DND-41 (cell line): ENCODE results near the gene MAML3.
"Not testable (repeated sequence)": the region's sequence is repeated elsewhere in the genome, so short reads cannot be mapped to it uniquely, and the experiment has no call there.

Experiments used
- ATAC-seq: fragments of 200-7000 bp; cut with Tn5 transposase; 3 replicates; pipeline ENCODE4 v1.9.1; 2021; ENCODE audit warnings: low read depth; ENCODE audit not compliant: insufficient read depth
- DNase-seq: peaks from one replicate; pipeline ENCODE4 v3.0.0-alpha.2; 2020
- H2AFZ ChIP-seq: 2 replicates; pipeline ENCODE4 v1.6.0; 2012; ENCODE audit warnings: low read depth, low read length
- H3K27ac ChIP-seq: 2 replicates; pipeline ENCODE4 v1.5.1; 2012; ENCODE audit warnings: low read length, inconsistent platforms
- H3K27me3 ChIP-seq: fragments of 200-600 bp; sonication (generic); 2 replicates; pipeline ENCODE4 v1.6.0; 2012; ENCODE audit warnings: low read length, mild to moderate bottlenecking, inconsistent platforms; ENCODE audit not compliant: insufficient read depth, poor library complexity
- H3K36me3 ChIP-seq: 2 replicates; pipeline ENCODE4 v1.5.1; 2012; ENCODE audit warnings: low read length, inconsistent platforms; ENCODE audit not compliant: insufficient read depth
- H3K4me1 ChIP-seq: 2 replicates; pipeline ENCODE4 v1.5.1; 2012; ENCODE audit warnings: mild to moderate bottlenecking, low read length; ENCODE audit not compliant: insufficient read depth
- H3K4me2 ChIP-seq: 2 replicates; pipeline ENCODE4 v1.6.0; 2012; ENCODE audit warnings: mild to moderate bottlenecking, moderate library complexity, low read length, inconsistent platforms; ENCODE audit not compliant: insufficient read depth
- H3K4me3 ChIP-seq, 2 experiments: fragments of 200-600 bp in 1 of 2; shearing (Covaris generic) in 1 of 2; 2 replicates each; pipeline ENCODE4 v1.5.1; 2012 to 2016; ENCODE audit warnings: inconsistent platforms in 2 of 2, low read length in 2 of 2, mild to moderate bottlenecking in 2 of 2, low read depth in 1 of 2, moderate library complexity in 1 of 2
- H3K79me2 ChIP-seq: 2 replicates; pipeline ENCODE4 v1.6.0; 2012; ENCODE audit warnings: low read length, inconsistent platforms; ENCODE audit not compliant: insufficient read depth
- H3K9ac ChIP-seq: 2 replicates; pipeline ENCODE4 v1.6.0; 2012; ENCODE audit warnings: low read depth, mild to moderate bottlenecking, inconsistent platforms, low read length, moderate library complexity
- H3K9me3 ChIP-seq: 2 replicates; pipeline ENCODE4 v1.5.1; 2012; ENCODE audit warnings: low read length, moderate library complexity, mild to moderate bottlenecking, inconsistent platforms; ENCODE audit not compliant: insufficient read depth, severe bottlenecking
- H4K20me1 ChIP-seq: 2 replicates; pipeline ENCODE4 v1.6.0; 2012; ENCODE audit warnings: low read length; ENCODE audit not compliant: insufficient read depth
- CTCF ChIP-seq: IDR thresholded peaks from 2 replicates; pipeline ENCODE4 v1.5.1; 2012; ENCODE audit warnings: borderline replicate concordance, low read length, moderate library complexity, mild to moderate bottlenecking; ENCODE audit not compliant: poor library complexity, severe bottlenecking; ENCODE audit errors: extremely low read depth
- EZH2 ChIP-seq: IDR thresholded peaks from 3 replicates; pipeline ENCODE4 v1.6.1; 2012; ENCODE audit warnings: borderline replicate concordance, low read depth, mild to moderate bottlenecking, moderate library complexity, low read length, inconsistent platforms; ENCODE audit not compliant: severe bottlenecking

Gene MAML3

GRCh38 chr4:139704915-139705485 lies 449.0 kb downstream of the MAML3 start:
- TF ChIP-seq EZH2 (no peak), CTCF (peak; percentile 50)
- no peak overlapping the region for H2AFZ ChIP-seq
- ATAC-seq (peak; percentile 35; the same call in 1 of the 3 replicates), DNase-seq (no peak)
- H3K36me3 ChIP-seq = peaks cover 13% of the 10 kb centered on the region; the same call in 1 of the 2 replicates
- no peak overlapping the region for H3K4me3 ChIP-seq
- H3K4me2 ChIP-seq = no peak overlapping the region
- no peaks in the 10 kb centered on the region for H3K4me1 ChIP-seq
- no peaks in the 10 kb centered on the region for H3K79me2 ChIP-seq
- H3K9ac ChIP-seq = no peak overlapping the region
- no peaks in the 10 kb centered on the region for H3K27me3 ChIP-seq
- H3K9me3 ChIP-seq = no peaks in the 10 kb centered on the region
- H4K20me1 ChIP-seq = no peaks in the 10 kb centered on the region
- H3K27ac ChIP-seq = no peak overlapping the region

- ATAC-seq (no peak), DNase-seq (no peak)
- H3K36me3 ChIP-seq = peaks cover 21% of the 10 kb centered on the region; the same call in 1 of the 2 replicates
- no peaks in the 10 kb centered on the region for H3K9me3 ChIP-seq
- no peak for TF ChIP-seq EZH2
- no peak for TF ChIP-seq CTCF
- no peaks in the 10 kb centered on the region for H3K79me2 ChIP-seq
- no peak overlapping the region for H3K9ac ChIP-seq
- no peak overlapping the region for H3K4me3 ChIP-seq
- no peaks in the 10 kb centered on the region for H4K20me1 ChIP-seq
- no peak overlapping the region for H3K27ac ChIP-seq
- no peak overlapping the region for H3K4me2 ChIP-seq
- H3K4me1 ChIP-seq = no peaks in the 10 kb centered on the region
- no peak overlapping the region for H2AFZ ChIP-seq
- H3K27me3 ChIP-seq = no peaks in the 10 kb centered on the region
These were observed 453.4 kb downstream of the MAML3 start for GRCh38 chr4:139700568-139700967.

GRCh38 chr4:139698167-139698925 lies 455.6 kb downstream of the MAML3 start:
- not testable (repeated sequence) for H3K9me3 ChIP-seq, H2AFZ ChIP-seq, H4K20me1 ChIP-seq, H3K9ac ChIP-seq, H3K27me3 ChIP-seq, H3K4me3 ChIP-seq, H3K4me2 ChIP-seq, H3K27ac ChIP-seq, H3K4me1 ChIP-seq, DNase-seq, H3K79me2 ChIP-seq
- ATAC-seq = peak; percentile 33; the same call in 1 of the 3 replicates
- peak; percentile 25 for TF ChIP-seq CTCF
- H3K36me3 ChIP-seq = peaks cover 11% of the 10 kb centered on the region; the same call in 1 of the 2 replicates
